ENCODE data around the gene PDE4B.

- no peak for TF ChIP-seq POLR2A (IDR thresholded peaks at IDR 0.05)
- TF ChIP-seq CTCF (IDR thresholded peaks at IDR 0.05): no peak
Measured at GRCh38 chr1:66315671-66316070, 523.0 kb downstream of the PDE4B start.

Measured in esophagus squamous epithelium (tissue), 4 donors.